ENCODE data around the gene CRELD1.

Gene CRELD1

GRCh38 chr3:9933561-9934234, at the start of gene CRELD1:
Gene CRELD1, plus strand, starts transcription at chr3:9933834. Its CDS starts 605 bp downstream, at chr3:9934439.
- peak within 1 kb of the TSS; percentile 80 for H2AFZ ChIP-seq (ENCODE audit: low read length)
- H3K4me3 ChIP-seq (ENCODE audit: low read length): peak within 1 kb of the TSS; percentile 81

GRCh38 chr3:9884555-9885165, 49.0 kb upstream of the CRELD1 start:
- H3K36me3 ChIP-seq (replicated peaks; ENCODE audit: insufficient read depth, low read length): no peaks in the 10 kb centered on the region
- no peaks in the 10 kb centered on the region for H3K9me2 ChIP-seq (replicated peaks; ENCODE audit: insufficient read depth, low read length)
- H3K9ac ChIP-seq (ENCODE audit: low read length): no peak overlapping the region

More at GRCh38 chr3:9933561-9934234, at the start of gene CRELD1:
- peaks cover 7% of the 10 kb centered on the region; the same call in 1 of the 2 replicates for H3K79me2 ChIP-seq (ENCODE audit: low read length)
- peak within 1 kb of the TSS; percentile 80 for H3K4me2 ChIP-seq (ENCODE audit: low read depth, low read length)
- peak; percentile 96 for DNase-seq
- peak within 1 kb of the TSS; percentile 80 for H3K27ac ChIP-seq (ENCODE audit: low read length)
- no peaks in the 10 kb centered on the region for H3K36me3 ChIP-seq (replicated peaks; ENCODE audit: insufficient read depth, low read length)
- no peaks in the 10 kb centered on the region for H3K27me3 ChIP-seq (replicated peaks; ENCODE audit: insufficient read depth, low read length)
- no peaks in the 10 kb centered on the region for H3K9me2 ChIP-seq (replicated peaks; ENCODE audit: insufficient read depth, low read length)
- no peak for TF ChIP-seq EZH2 (optimal IDR thresholded peaks at IDR 0.05; ENCODE audit: low read depth, low read length)
- no peak for TF ChIP-seq EZH2phosphoT487 (IDR thresholded peaks at IDR 0.05; ENCODE audit: low read length)
- no peak for TF ChIP-seq CTCF (IDR thresholded peaks at IDR 0.05; ENCODE audit: low read length)
- H3K9me3 ChIP-seq (replicated peaks; ENCODE audit: insufficient read depth, low read length): no peaks in the 10 kb centered on the region
- peak within 1 kb of the TSS; percentile 81 for H3K9ac ChIP-seq (ENCODE audit: low read length)
- H4K20me1 ChIP-seq (ENCODE audit: insufficient read depth, low read length): no peaks in the 10 kb centered on the region
- H3F3A ChIP-seq (ENCODE audit: insufficient read depth, low read length): peaks cover 5% of the 10 kb centered on the region; the same call in 1 of the 2 replicates
- peaks cover 5% of the 10 kb centered on the region; the same call in 1 of the 2 replicates for H3K4me1 ChIP-seq (ENCODE audit: low read length)

GRCh38 chr3:9886328-9886727, 47.3 kb upstream of the CRELD1 start:
- Histone ChIP-seq H3K27ac (ENCODE audit: low read length) (no peak overlapping the region), H3K4me3 (ENCODE audit: low read length) (no peak overlapping the region), H3K79me2 (ENCODE audit: low read length) (peaks cover 9% of the 10 kb centered on the region), H3K9me2 (replicated peaks; ENCODE audit: insufficient read depth, low read length) (no peaks in the 10 kb centered on the region), H2AFZ (ENCODE audit: low read length) (no peak overlapping the region), H3K9me3 (replicated peaks; ENCODE audit: insufficient read depth, low read length) (no peaks in the 10 kb centered on the region), H3K4me1 (ENCODE audit: low read length) (no peaks in the 10 kb centered on the region), H3K9ac (ENCODE audit: low read length) (no peak overlapping the region), H3K27me3 (replicated peaks; ENCODE audit: insufficient read depth, low read length) (no peaks in the 10 kb centered on the region; the same call in 1 of the 2 replicates), H4K20me1 (ENCODE audit: insufficient read depth, low read length) (no peaks in the 10 kb centered on the region), H3K4me2 (ENCODE audit: low read depth, low read length) (no peak overlapping the region), H3K36me3 (replicated peaks; ENCODE audit: insufficient read depth, low read length) (no peaks in the 10 kb centered on the region), H3F3A (ENCODE audit: insufficient read depth, low read length) (no peaks in the 10 kb centered on the region)
- TF ChIP-seq CTCF (IDR thresholded peaks at IDR 0.05; ENCODE audit: low read length): no peak
- no peak for DNase-seq

More at GRCh38 chr3:9884555-9885165, 49.0 kb upstream of the CRELD1 start:
- no peak overlapping the region for H3K27ac ChIP-seq (ENCODE audit: low read length)
- TF ChIP-seq EZH2 (optimal IDR thresholded peaks at IDR 0.05; ENCODE audit: low read depth, low read length) (no peak), CTCF (IDR thresholded peaks at IDR 0.05; ENCODE audit: low read length) (no peak), EZH2phosphoT487 (IDR thresholded peaks at IDR 0.05; ENCODE audit: low read length) (no peak)
- no peak for DNase-seq
- H4K20me1 ChIP-seq (ENCODE audit: insufficient read depth, low read length): no peaks in the 10 kb centered on the region
- no peaks in the 10 kb centered on the region; the same call in 1 of the 2 replicates for H3K27me3 ChIP-seq (replicated peaks; ENCODE audit: insufficient read depth, low read length)
- H3K4me3 ChIP-seq (ENCODE audit: low read length): no peak overlapping the region
- no peaks in the 10 kb centered on the region for H3K4me1 ChIP-seq (ENCODE audit: low read length)
- no peak overlapping the region for H3K4me2 ChIP-seq (ENCODE audit: low read depth, low read length)
- H3K79me2 ChIP-seq (ENCODE audit: low read length): no peaks in the 10 kb centered on the region
- H2AFZ ChIP-seq (ENCODE audit: low read length): no peak overlapping the region
- no peaks in the 10 kb centered on the region for H3K9me3 ChIP-seq (replicated peaks; ENCODE audit: insufficient read depth, low read length)
- H3F3A ChIP-seq (ENCODE audit: insufficient read depth, low read length): no peaks in the 10 kb centered on the region

Measured in MM.1S (cell line).